Measurements from ENCODE around the gene RERE.

DNA sequence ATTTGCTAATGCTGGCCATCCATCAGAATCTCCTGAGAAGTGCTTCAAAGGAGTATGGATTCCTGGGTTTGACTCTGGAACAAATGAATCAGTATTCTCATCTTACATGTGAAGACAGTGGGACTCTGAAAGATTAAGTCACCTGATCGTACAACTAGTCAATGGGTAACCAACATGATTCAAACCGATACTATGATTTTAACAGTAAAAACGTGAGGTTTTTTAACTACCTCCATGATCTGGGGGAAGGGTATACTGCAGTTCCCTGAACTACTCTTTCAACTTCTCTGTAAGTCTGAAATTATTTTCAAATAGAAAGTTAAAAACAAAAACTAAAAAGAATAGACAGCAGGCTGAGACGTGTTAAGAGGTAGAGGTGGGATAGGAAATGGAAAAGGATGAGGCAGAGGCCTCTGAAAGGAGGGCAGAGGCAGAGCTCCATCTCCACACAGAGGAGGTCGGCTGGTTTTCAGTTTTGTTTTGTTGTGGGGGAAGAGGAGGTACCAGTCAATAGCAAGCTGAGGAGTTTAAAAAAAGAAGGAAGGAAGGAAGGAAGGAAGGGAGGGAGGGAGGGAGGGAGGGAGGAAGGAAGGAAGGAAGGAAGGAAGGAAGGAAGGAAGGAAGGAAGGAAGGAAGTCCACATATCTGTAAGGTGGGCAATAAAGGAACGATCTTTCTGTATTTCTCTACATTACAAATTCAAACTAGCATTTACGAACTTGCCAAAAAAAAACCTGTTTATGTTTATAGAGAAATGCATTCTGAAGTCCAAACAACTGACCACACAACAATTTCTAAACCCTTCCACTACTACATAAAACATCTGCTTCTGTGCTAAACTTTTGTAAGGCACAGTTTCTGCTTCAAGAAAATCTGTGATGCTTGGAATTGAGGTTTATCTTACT, 213.1 kb downstream of the RERE start:
- TF ChIP-seq CBX3 (IDR thresholded peaks at IDR 0.05; ENCODE audit: low read depth): no peak
- no peak for TF ChIP-seq SP1 (IDR thresholded peaks at IDR 0.05; ENCODE audit: low read depth)
